ENCODE measurements around the gene SENP5. TPM values are rescaled to one million over a fixed set of nuclear protein-coding genes. Genes with fewer than 3 reads are reported as not detected.

The SENP5 gene
- total and polyA plus RNA-seq, 9 of the 15 experiments (the other 6 are each of a cell fraction or from before 2014, with no cell fraction given): 18.3 to 59.7 (median 35.8) TPM

- TF ChIP-seq ASH1L (IDR thresholded peaks at IDR 0.05; ENCODE audit: borderline replicate concordance, low read depth, partially characterized antibody) (peak; percentile 72), NONO (IDR thresholded peaks at IDR 0.05; ENCODE audit: low read depth in 2 of 2, low read length in 1 of 2) (peak in 1 of 2 experiments; percentile 72; a peak in 2 of 4 replicates), FIP1L1 (IDR thresholded peaks at IDR 0.05; ENCODE audit: low read depth, low read length, poor library complexity, severe bottlenecking) (peak; percentile 95), CHAMP1 (IDR thresholded peaks at IDR 0.05) (no peak), DACH1 (IDR thresholded peaks at IDR 0.05; ENCODE audit: partially characterized antibody) (peak; percentile 30), ZNF282 (CRISPR knock-in tag; IDR thresholded peaks at IDR 0.05) (0 out of 2 replicates have a peak, but pooled peaks have one; percentile 73), ZNF324 (CRISPR knock-in tag; IDR thresholded peaks at IDR 0.05) (no peak), MXD1 (CRISPR knock-in tag; IDR thresholded peaks at IDR 0.05; ENCODE audit: borderline replicate concordance, poor library complexity, severe bottlenecking) (peak; percentile 58), ZNF778 (CRISPR knock-in tag; IDR thresholded peaks at IDR 0.05) (no peak), XRCC3 (IDR thresholded peaks at IDR 0.05) (no peak), HDAC6 (IDR thresholded peaks at IDR 0.05; ENCODE audit: low read depth, low read length) (no peak), ZNF518B (CRISPR knock-in tag; IDR thresholded peaks at IDR 0.05) (no peak), HCFC1 (IDR thresholded peaks at IDR 0.05; ENCODE audit: low read depth, low read length) (peak; percentile 89), RBM14 (IDR thresholded peaks at IDR 0.05; ENCODE audit: borderline replicate concordance, insufficient read depth, low read depth, low read length) (0 out of 2 replicates have a peak, but pooled peaks have one; percentile 6), DIDO1 (tag; IDR thresholded peaks at IDR 0.05; ENCODE audit: low read depth) (peak; percentile 84), HMGXB4 (CRISPR knock-in tag; IDR thresholded peaks at IDR 0.05) (peak; percentile 99), ZNF175 (CRISPR knock-in tag; IDR thresholded peaks at IDR 0.05; ENCODE audit: low read depth) (peak; percentile 30; the same call in 1 of the 2 replicates), ZNF232 (CRISPR knock-in tag; IDR thresholded peaks at IDR 0.05) (0 out of 2 replicates have a peak, but pooled peaks have one; percentile 10), RBM25 (IDR thresholded peaks at IDR 0.05; ENCODE audit: low read depth, low read length, severe bottlenecking) (peak; percentile 63)
These were observed 74.7 kb downstream of the SENP5 start, which contains the start of gene NCBP2 (continued) for GRCh38 chr3:196942226-196942914.

All from K562 (cell line).